Fibroblast of pulmonary artery (primary cell): ENCODE data around the gene ITGA8.

Experiments
- DNase-seq: peaks from one replicate; pipeline ENCODE4 v3.0.0-alpha.2; 2010; ENCODE audit warnings: low read depth
- H3K4me3 ChIP-seq: replicated peaks from 2 replicates; pipeline ENCODE4 v1.5.1; 2011; ENCODE audit warnings: low read depth, mild to moderate bottlenecking, control low read depth, low read length, moderate library complexity
- CTCF ChIP-seq: IDR thresholded peaks from 2 replicates; pipeline ENCODE4 v1.5.1; 2011; ENCODE audit warnings: mild to moderate bottlenecking, control low read depth, low read length, inconsistent platforms; ENCODE audit errors: missing control alignments

The ITGA8 gene

DNA sequence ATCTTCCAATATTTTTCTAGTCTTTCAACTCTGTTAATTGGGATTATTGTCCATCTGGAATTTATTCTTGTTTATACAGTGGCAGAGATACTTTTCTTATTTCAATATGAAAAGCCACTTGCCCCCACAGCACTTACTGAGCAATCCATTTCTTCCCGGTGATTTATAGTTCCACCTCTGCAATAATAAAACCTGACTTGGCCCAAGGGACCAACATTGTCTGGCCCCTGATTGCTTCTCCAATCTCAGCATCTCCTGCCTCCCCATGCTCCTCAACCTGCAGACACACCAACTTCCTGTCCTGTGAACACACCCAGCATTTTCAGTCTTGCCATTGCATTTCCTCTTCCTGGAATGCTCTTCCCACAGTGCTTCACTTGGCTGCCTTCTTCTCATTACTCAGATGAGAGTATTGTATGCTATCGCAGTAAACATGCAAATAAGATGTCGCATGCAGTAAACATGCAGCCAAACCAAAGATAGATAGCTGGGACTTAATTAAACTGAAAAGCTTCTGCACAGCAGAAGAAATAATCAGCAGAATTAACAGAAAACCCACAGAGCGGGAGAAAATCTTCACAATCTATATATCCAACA, 19.5 kb downstream of the ITGA8 start:
- no peak for TF ChIP-seq CTCF
- no peak overlapping the region for H3K4me3 ChIP-seq
- no peak for DNase-seq

DNA sequence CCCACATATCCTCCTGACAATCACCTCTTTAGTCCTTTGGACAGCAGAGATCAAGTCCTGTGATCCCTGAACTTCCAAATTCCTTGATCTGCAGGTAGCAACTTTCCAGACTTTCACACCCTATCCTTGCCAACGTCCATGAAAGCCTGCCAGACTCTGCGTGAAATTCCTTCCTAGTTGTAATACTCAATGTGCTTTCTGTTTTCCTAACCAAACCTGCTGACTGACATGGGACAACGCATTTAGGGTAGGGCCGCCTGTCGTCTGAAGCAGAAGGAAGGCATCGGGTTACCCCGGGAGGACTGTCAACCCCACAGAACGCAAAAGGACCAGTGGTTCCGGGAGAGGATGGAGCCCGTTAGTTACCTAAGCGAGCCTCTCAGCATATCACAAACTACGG, 23.9 kb downstream of the ITGA8 start:
- TF ChIP-seq CTCF: no peak
- H3K4me3 ChIP-seq: no peak overlapping the region
- no peak for DNase-seq

DNA sequence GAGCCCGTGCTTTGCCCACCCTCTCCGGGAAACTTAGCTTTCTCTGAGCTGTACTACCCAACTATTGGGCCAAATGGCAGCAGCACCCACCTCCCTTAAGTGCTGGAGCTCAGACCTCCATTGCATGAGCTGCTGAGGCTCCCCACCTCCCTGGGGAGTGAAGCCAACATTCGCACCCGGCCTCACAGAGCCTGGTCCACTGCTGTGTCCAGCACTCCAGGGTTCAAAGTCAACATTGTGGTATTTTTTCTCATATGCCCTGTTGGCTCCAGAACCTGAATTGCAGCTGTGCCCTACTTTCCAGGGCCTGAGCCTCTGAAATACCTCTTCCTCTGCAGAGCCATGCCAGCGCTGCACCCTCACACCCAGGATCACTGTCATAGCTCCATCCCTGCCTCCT, 29.7 kb downstream of the ITGA8 start:
- no peak overlapping the region for H3K4me3 ChIP-seq
- TF ChIP-seq CTCF: no peak
- DNase-seq: no peak

GRCh38 chr10:15684768-15685167, 35.0 kb downstream of the ITGA8 start:
- H3K4me3 ChIP-seq: no peak overlapping the region
- TF ChIP-seq CTCF: no peak
- no peak for DNase-seq

DNA sequence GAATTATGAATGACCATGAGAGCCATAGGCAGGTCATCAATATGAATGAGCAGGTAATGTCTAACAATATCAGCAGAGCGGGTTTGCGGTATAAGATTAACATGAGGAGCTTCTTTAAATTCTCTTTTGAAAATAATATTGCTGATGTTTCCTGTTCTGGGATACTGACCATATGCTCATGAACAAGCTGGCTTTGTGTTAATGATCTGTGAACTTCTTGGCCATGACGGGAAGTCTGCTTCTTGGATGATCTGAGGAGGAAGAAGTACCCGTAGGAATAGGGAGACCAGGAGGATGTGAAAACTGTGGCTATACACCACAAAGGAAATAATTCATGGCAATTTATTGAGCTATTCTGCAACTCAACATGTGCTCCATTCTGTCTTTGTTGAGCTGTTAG, 38.6 kb downstream of the ITGA8 start:
- no peak for DNase-seq
- no peak overlapping the region for H3K4me3 ChIP-seq
- no peak for TF ChIP-seq CTCF

DNA sequence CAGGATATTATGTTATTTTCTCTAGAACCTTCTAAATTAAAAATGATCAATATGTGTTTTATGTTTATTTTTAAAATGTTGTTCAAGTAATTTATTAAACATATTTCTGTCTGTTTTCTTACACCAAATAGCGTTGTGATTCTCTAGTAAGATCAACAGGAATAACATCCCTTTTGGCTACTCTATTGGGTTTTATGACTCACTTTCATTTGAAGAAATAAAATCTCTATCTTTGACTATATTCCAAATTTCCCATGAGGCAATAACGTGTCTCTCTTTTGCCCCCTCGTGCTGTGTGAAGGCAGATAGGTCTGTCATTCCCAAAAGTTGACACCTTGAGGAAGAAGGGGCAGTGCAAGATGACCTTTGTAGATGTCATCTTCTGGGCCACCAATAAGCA, 40.9 kb downstream of the ITGA8 start:
- no peak for TF ChIP-seq CTCF
- DNase-seq: no peak
- H3K4me3 ChIP-seq: no peak overlapping the region

- DNase-seq: peak; percentile 2
- no peak for TF ChIP-seq CTCF
- no peak overlapping the region for H3K4me3 ChIP-seq
Observed at GRCh38 chr10:15672469-15672868, 47.3 kb downstream of the ITGA8 start.
